Stimulated activated CD8-positive, alpha-beta memory T cell treated with anti-CD3 and anti-CD28 coated beads, Interleukin-4, amount 100 ng/mL, for 24 hours (primary cell): Measurements from ENCODE around the gene RAB26.
"Not testable (repeated sequence)": the region's sequence is repeated elsewhere in the genome, so short reads cannot be mapped to it uniquely, and the experiment has no call there.

ENCODE experiments used
- DNase-seq: peaks from one replicate; pipeline ENCODE4 v3.0.0-alpha.2; 2020; ENCODE audit warnings: low read depth

The RAB26 gene

DNA sequence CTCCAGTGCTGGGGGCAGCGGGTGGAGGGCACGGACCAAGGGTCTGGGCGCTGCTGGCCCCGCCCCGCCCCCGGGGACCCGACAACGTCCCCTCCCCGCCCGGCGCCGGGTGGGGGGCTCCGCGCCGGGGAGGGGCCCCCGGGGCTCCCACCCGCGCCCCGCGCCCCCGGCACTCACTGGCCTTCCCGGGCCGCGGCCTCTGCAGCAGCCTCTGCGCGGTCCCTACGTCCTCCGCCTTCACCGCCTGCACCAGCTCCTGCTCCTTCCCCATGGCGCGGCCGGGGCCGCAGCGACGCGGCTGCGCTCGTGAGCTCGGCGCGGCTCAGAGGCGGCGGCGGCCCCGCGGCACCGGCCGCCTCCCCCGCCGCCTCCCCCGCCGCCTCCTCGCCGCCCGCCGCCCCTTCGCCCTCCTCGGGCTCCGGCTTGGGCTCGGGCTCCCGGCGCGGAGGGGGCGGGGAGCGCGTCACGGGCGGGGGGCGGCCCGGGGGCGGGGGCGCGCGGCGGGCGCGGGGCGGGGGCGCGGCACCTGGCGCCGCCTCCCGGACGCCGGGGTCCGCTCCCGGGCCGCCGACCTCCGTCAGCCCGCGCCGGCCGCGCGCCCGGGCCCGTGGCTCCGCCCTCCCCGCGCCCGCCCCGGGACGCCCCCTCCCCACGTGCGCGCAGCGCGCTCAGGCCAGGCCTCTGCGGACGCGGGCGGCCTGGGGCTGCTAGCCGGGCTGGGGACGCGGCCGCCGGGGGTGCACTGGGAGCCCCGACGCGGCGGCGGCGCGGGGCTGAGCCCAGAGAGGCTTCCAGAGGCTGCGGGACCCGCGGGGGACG, 47.9 kb downstream of the RAB26 start, which contains the start of gene CASKIN1:
Gene CASKIN1, minus strand, starts transcription at position 444 of the 819 bp plus-strand sequence. Its CDS starts 173 bp downstream, at position 271.
- no peak for DNase-seq

GRCh38 chr16:2196981-2197511, 48.6 kb downstream of the RAB26 start:
- DNase-seq, result no peak

GRCh38 chr16:2197765-2198164, 49.3 kb downstream of the RAB26 start:
- no peak for DNase-seq

DNA sequence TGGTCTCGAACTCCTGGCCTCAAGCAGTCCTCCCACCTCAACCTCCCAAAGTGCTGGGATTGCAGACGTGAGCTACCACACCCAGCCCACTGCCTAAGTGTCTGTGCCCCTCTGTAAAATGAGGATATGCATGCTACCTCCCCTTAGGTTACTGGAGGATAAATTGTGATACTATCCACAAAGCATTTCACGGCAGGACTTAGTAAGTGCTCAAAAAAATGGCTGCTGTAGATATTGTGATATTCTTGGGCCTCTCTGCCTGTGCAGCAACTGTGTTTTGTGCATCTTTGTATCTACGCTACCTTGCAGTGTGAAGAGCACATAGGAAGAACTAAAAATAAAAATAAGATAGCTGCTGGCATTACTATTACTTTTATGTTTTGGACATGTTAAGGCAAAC, 49.9 kb downstream of the RAB26 start:
- no peak for DNase-seq

DNA sequence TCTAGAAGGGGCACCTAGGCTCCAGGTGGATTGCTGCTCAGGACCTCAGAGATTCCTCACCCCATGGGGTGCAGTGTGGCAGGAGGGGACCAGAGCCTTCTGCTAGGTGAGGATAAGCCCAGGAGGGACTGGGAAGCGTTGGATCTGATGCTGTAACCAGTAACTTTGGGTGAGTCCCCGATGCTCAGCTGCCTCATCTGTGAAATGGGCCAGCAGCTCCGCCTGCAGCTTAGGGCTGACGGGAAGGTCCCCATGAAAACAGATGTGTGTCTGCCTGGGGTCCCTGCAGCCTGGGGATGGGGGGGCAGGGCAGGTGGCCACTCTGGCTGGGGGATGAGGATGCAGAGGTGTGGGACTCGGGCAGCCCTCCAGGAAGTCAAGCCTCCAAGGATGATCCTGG, 50.7 kb downstream of the RAB26 start:
- no peak for DNase-seq

- no peak for DNase-seq
These were observed 51.3 kb downstream of the RAB26 start for GRCh38 chr16:2199621-2200139.

GRCh38 chr16:2200313-2200712, 51.9 kb downstream of the RAB26 start:
- DNase-seq, result no peak

- not testable (repeated sequence) for DNase-seq
These were observed 54.8 kb downstream of the RAB26 start for GRCh38 chr16:2203119-2203688.
